ENCODE data around the gene TGFA.

Gene TGFA

DNA sequence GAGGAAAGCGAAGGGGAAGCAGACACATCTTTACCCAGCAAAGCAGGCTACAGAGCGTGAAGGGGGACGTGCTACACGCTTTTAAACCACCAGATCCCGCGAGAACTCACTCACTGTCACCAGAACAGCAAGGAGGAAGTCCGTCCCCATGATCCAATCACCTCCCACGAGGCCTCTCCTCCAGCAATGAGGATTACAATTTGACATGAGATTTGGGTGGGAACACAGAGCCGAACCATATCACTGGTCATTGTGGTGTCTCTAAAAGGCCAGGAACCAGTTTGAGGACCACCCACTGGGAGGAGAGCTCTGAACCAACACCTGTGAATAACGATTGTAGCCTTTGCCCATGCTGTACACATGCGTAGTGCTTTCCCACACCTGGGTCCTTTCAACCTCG, 135.1 kb downstream of the TGFA start:
- no peak for DNase-seq (ENCODE audit: low read depth in 3 of 3)

DNA sequence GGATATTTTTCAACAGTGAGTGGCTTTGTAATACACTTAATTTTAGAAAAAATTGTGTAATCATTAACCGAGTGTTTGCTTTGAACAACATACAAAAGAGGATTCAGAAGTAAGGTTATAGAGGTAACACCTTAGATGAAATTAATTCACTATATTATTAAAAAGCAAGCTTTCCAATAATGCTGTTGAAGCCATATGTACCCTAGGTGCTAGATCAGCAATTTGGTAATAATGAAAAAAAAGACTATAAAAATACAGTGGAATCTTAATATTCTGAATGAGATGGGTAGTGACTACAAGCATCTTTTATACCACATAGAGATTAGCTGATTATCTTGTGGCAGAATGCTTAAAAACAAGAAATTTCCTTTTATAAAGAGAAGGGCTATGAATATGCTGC, 136.6 kb downstream of the TGFA start:
- no peak for DNase-seq (ENCODE audit: low read depth in 3 of 3)

DNA sequence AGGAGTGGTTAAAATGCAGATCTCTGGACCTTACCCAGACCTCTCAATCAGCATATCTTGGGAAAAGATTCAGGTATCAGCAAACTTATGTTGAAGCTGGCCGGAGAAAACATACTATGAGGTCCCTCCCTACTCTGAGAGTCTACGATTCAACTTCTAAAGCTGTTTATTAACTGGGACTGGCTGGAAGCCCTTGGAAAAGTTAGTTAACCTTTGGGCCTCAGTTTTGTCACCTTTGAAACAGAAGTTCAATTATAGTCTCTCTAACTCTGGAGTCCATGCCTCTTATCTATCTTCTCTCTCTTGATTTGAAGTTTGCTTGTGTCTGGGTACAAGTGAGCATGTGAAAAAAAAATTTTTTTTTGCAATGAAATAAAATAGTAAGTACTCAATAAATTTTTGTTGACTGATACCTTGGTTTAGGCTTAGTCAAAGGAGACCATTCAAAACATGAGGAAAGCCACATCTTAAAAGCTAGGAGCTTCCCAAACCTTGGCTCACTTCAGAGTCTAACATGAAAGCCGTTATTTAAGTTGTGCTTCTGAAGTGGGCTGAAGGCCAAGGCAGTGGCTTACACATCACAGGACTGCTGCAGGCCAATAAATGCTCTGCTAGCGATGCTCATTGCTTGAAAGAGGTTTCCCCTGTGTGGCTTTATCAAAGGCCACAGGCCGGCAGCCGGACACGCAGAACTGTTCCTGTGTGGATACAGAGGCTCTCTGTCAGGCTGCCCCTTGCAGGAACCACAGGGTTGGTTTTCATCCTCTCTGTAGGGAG, 141.1 kb downstream of the TGFA start:
- DNase-seq (ENCODE audit: low read depth in 3 of 3): no peak

- no peak for DNase-seq (ENCODE audit: low read depth in 3 of 3)
Measured at GRCh38 chr2:70411483-70412125, 142.0 kb downstream of the TGFA start.

DNA sequence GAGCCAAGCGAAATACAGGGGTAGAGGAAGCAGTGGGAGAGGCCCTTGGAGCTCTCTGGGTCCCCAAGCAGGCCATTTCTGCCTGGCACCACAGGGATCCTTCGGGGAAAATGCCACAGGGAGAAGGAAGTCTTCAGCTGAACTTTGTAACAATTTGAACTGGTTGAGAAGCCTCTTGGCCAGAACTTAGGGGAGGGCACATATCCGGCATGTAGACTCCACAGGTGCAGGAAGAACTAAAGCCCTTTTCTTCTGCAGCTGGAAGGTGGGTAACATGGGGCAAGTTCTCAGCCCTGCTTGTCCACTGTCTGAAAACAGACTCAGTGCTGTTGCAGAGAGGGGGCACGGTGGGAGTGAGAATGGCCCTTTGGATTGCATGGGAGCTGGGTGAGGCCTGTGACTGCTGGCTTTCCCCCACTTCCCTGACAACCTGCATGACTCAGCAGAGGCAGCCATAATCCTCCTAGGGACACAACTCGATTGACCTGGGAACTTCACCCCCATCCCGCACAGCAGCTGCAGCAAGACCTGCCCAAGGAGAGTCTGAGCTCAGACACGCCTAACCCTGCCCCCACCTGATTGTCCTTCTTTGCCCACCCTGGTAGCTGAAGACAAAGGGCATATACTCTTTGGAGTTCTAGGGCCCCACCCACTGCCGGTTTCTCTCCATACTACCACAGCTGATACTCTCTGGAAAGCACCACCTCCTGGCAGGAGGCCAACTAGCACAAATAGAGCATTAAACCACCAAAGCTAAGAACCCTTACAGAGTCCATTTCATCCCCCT, 150.2 kb downstream of the TGFA start:
- DNase-seq (ENCODE audit: low read depth in 3 of 3): no peak

DNA sequence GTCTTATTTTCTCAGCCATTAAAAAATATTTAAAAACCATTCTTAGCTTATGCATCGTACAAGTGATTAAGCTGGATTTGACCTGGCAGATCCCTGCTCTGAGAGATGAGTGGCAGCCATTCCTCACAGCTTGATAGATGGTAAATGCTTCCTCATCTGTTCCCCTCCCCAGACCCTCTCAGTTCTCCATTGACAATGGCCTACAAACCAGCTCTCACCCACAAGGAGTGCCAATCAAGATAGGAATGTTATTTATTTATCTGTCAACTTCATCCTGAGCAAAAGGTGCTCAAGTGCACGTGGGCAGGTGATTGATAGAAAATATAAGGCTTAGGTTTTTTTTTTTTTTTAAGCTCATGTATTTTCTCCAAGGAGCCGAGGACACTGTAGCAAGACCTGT, 153.1 kb downstream of the TGFA start:
- no peak for DNase-seq (ENCODE audit: low read depth in 3 of 3)

- DNase-seq (ENCODE audit: low read depth in 3 of 3): no peak
Measured at GRCh38 chr2:70399046-70399445, 154.6 kb downstream of the TGFA start.

Data from stimulated activated CD4-positive, alpha-beta T cell treated with anti-CD3 and anti-CD28 coated beads, TNF-alpha, amount 100 ng/mL, for 48 hours (primary cell).